Type B pancreatic cell (in vitro differentiated cells): ENCODE data around the gene CAMK2A. TPM values are rescaled to one million over a fixed set of nuclear protein-coding genes. Genes with fewer than 3 reads are reported as not detected.
"Not testable (repeated sequence)": the region's sequence is repeated elsewhere in the genome, so short reads cannot be mapped to it uniquely, and the experiment has no call there.

Experiments used
- DNase-seq: peaks from one replicate; pipeline ENCODE4 v3.0.0; 2021; ENCODE audit warnings: mixed read lengths; ENCODE audit not compliant: unreplicated experiment; ENCODE audit errors: extremely low spot score
- H3K27ac Mint-ChIP-seq: 2 replicates; pipeline ENCODE4 v1.8.0; 2021; ENCODE audit warnings: mild to moderate bottlenecking, mixed read lengths
- H3K27me3 Mint-ChIP-seq: 2 replicates; pipeline ENCODE4 v1.8.0; 2021; ENCODE audit warnings: mixed read lengths
- H3K36me3 Mint-ChIP-seq: 2 replicates; pipeline ENCODE4 v1.8.0; 2021; ENCODE audit warnings: mixed read lengths
- H3K4me1 Mint-ChIP-seq: one replicate; pipeline ENCODE4 v1.8.0; 2021; ENCODE audit warnings: mixed read lengths; ENCODE audit not compliant: unreplicated experiment
- H3K4me3 Mint-ChIP-seq: 2 replicates; pipeline ENCODE4 v1.8.0; 2021; ENCODE audit warnings: mild to moderate bottlenecking, mixed read lengths
- H3K9me3 Mint-ChIP-seq: 2 replicates; pipeline ENCODE4 v1.8.0; 2021; ENCODE audit warnings: mixed read lengths
- CTCF ChIP-seq: fragments of 200-600 bp; sonication (generic); conservative IDR thresholded peaks from 2 replicates; pipeline ENCODE4 v1.5.0; 2021; ENCODE audit warnings: antibody characterized with exemption, mild to moderate bottlenecking
- total RNA-seq: library from RNA; stranded (reverse); gene quantifications from 2 replicates; pipeline ENCODE4 v1.2.1, GENCODE V29; 2021; ENCODE audit warnings: low replicate concordance

The CAMK2A gene
- total RNA-seq, 1 donor from 2014 or later: 3.7 TPM

GRCh38 chr5:150249744-150250143 lies 39.8 kb downstream of the CAMK2A start:
- H3K27ac Mint-ChIP-seq: peak overlapping the region; percentile 6
- no peaks in the 10 kb centered on the region for H3K27me3 Mint-ChIP-seq
- H3K36me3 Mint-ChIP-seq: no peaks in the 10 kb centered on the region
- DNase-seq: no peak
- no peak overlapping the region for H3K4me3 Mint-ChIP-seq
- no peak for TF ChIP-seq CTCF
- no peaks in the 10 kb centered on the region for H3K9me3 Mint-ChIP-seq
- peaks cover 15% of the 10 kb centered on the region for H3K4me1 Mint-ChIP-seq

- H3K4me1 Mint-ChIP-seq: peaks cover 11% of the 10 kb centered on the region
- H3K27ac Mint-ChIP-seq: no peak overlapping the region
- no peaks in the 10 kb centered on the region for H3K27me3 Mint-ChIP-seq
- H3K9me3 Mint-ChIP-seq: no peaks in the 10 kb centered on the region
- no peak for TF ChIP-seq CTCF
- no peak overlapping the region for H3K4me3 Mint-ChIP-seq
- no peak for DNase-seq
- H3K36me3 Mint-ChIP-seq: no peaks in the 10 kb centered on the region
These were observed 40.6 kb downstream of the CAMK2A start for GRCh38 chr5:150248946-150249345.

- H3K4me3 Mint-ChIP-seq, H3K36me3 Mint-ChIP-seq, H3K27me3 Mint-ChIP-seq, H3K27ac Mint-ChIP-seq, DNase-seq, H3K9me3 Mint-ChIP-seq: not testable (repeated sequence)
- H3K4me1 Mint-ChIP-seq: peaks cover 12% of the 10 kb centered on the region
These were observed 41.1 kb downstream of the CAMK2A start for GRCh38 chr5:150248493-150248892.

GRCh38 chr5:150247726-150248125 lies 41.8 kb downstream of the CAMK2A start:
- Mint-ChIP-seq H3K4me3 (no peak overlapping the region), H3K4me1 (peaks cover 18% of the 10 kb centered on the region), H3K27ac (no peak overlapping the region), H3K36me3 (no peaks in the 10 kb centered on the region), H3K9me3 (no peaks in the 10 kb centered on the region), H3K27me3 (peaks cover 5% of the 10 kb centered on the region)
- TF ChIP-seq CTCF: no peak
- DNase-seq: no peak

GRCh38 chr5:150246835-150247234 lies 42.7 kb downstream of the CAMK2A start:
- Mint-ChIP-seq H3K27me3 (peaks cover 5% of the 10 kb centered on the region), H3K27ac (no peak overlapping the region), H3K36me3 (no peaks in the 10 kb centered on the region), H3K9me3 (no peaks in the 10 kb centered on the region), H3K4me1 (peaks cover 17% of the 10 kb centered on the region), H3K4me3 (no peak overlapping the region)
- no peak for TF ChIP-seq CTCF
- DNase-seq: no peak

GRCh38 chr5:150246429-150246828 lies 43.1 kb downstream of the CAMK2A start:
- no peak for TF ChIP-seq CTCF
- peaks cover 5% of the 10 kb centered on the region for H3K27me3 Mint-ChIP-seq
- H3K36me3 Mint-ChIP-seq: no peaks in the 10 kb centered on the region
- no peak for DNase-seq
- H3K27ac Mint-ChIP-seq: no peak overlapping the region
- peaks cover 19% of the 10 kb centered on the region for H3K4me1 Mint-ChIP-seq
- H3K4me3 Mint-ChIP-seq: no peak overlapping the region
- H3K9me3 Mint-ChIP-seq: no peaks in the 10 kb centered on the region
